SU-DHL-6 (cell line): ENCODE measurements around the gene NUCB2.

Experiments
- CTCF ChIP-seq: fragments of 200-600 bp; sonication (generic); IDR thresholded peaks from one replicate; pipeline ENCODE4 v1.5.1; 2017; ENCODE audit warnings: antibody characterized with exemption, mild to moderate bottlenecking, low read length, moderate library complexity; ENCODE audit not compliant: insufficient read depth, poor library complexity, severe bottlenecking
- EZH2phosphoT487 ChIP-seq: fragments of 200-600 bp; sonication (generic), shearing (Covaris generic); conservative IDR thresholded peaks from 2 replicates; pipeline ENCODE4 v1.6.1; 2018; ENCODE audit warnings: mild to moderate bottlenecking, antibody characterized with exemption, low read length, moderate library complexity, mixed read lengths

- TF ChIP-seq CTCF (no peak), EZH2phosphoT487 (no peak)
These were observed 32.5 kb upstream of the NUCB2 start for GRCh38 chr11:17244046-17244445.
